ENCODE data around the gene PLAAT2. TPM values are rescaled to one million over a fixed set of nuclear protein-coding genes. Genes with fewer than 3 reads are reported as not detected.

PLAAT2 gene
- total and polyA plus RNA-seq, 9 of the 15 experiments (the other 6 are each of a cell fraction or from before 2014, with no cell fraction given), result not detected

DNA sequence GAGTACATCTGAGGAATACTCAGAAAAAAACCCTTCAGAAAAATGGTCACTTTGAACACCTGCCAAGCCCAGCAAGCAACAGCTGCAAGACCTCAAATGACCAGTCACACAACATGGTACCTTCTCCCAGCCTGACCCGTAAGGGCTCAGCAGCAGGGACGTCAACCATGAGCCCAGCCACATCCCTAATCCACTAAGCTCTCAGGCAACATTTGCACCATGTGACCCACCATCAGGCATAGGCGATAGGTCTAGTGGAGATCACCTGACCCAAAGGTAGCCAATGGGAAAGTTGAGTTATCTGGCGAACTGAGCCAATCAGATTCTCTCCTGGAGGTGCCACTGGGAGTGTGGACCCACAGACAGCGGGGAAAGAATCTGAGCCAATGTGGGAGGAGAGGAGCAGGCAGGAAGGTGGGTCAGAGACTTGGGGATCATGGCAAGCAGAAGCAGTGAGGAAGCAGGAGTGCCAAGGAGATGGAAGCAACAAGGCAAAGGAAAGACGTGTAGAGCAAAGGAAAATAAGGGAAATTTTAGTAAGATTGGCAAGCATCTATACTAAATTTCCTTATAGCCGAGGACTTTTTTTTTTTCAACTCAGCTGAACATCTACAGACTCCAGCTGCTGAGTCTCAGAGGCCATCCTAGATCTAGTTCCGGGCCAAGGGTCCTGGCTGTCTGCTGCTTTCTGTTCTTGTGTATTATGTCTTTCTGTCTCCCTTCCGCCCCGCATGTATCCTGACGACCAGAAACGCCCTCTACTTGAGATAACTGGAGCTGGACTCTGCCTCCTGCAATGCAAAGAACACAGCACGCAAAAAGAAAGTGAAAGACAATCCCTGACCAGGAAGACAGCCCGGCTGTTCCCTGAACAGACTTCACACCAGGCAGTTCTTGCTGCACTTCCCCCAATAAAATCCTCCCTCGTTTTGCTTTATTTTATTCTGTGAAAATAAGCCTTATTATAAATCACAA, 11.0 kb upstream of the PLAAT2 start (continued):
- TF ChIP-seq, protein P1, sequence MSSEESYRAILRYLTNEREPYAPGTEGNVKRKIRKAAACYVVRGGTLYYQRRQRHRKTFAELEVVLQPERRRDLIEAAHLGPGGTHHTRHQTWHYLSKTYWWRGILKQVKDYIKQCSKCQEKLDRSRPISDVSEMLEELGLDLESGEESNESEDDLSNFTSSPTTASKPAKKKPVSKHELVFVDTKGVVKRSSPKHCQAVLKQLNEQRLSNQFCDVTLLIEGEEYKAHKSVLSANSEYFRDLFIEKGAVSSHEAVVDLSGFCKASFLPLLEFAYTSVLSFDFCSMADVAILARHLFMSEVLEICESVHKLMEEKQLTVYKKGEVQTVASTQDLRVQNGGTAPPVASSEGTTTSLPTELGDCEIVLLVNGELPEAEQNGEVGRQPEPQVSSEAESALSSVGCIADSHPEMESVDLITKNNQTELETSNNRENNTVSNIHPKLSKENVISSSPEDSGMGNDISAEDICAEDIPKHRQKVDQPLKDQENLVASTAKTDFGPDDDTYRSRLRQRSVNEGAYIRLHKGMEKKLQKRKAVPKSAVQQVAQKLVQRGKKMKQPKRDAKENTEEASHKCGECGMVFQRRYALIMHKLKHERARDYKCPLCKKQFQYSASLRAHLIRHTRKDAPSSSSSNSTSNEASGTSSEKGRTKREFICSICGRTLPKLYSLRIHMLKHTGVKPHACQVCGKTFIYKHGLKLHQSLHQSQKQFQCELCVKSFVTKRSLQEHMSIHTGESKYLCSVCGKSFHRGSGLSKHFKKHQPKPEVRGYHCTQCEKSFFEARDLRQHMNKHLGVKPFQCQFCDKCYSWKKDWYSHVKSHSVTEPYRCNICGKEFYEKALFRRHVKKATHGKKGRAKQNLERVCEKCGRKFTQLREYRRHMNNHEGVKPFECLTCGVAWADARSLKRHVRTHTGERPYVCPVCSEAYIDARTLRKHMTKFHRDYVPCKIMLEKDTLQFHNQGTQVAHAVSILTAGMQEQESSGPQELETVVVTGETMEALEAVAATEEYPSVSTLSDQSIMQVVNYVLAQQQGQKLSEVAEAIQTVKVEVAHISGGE (CRISPR knock-in tag; IDR thresholded peaks at IDR 0.05), result peak in 1 of 3 experiments; percentile 61; a peak in 1 of 6 replicates
- TF ChIP-seq, protein P2, sequence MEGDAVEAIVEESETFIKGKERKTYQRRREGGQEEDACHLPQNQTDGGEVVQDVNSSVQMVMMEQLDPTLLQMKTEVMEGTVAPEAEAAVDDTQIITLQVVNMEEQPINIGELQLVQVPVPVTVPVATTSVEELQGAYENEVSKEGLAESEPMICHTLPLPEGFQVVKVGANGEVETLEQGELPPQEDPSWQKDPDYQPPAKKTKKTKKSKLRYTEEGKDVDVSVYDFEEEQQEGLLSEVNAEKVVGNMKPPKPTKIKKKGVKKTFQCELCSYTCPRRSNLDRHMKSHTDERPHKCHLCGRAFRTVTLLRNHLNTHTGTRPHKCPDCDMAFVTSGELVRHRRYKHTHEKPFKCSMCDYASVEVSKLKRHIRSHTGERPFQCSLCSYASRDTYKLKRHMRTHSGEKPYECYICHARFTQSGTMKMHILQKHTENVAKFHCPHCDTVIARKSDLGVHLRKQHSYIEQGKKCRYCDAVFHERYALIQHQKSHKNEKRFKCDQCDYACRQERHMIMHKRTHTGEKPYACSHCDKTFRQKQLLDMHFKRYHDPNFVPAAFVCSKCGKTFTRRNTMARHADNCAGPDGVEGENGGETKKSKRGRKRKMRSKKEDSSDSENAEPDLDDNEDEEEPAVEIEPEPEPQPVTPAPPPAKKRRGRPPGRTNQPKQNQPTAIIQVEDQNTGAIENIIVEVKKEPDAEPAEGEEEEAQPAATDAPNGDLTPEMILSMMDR (IDR thresholded peaks at IDR 0.05 in 2 of 3, conservative IDR thresholded peaks at IDR 0.05 in 1 of 3; ENCODE audit: insufficient read depth in 2 of 3, low read depth in 1 of 3, low read length in 3 of 3), result peak; percentile 31 to 42 (median 38); a peak in 4 of 6 replicates
- TF ChIP-seq, protein P3, sequence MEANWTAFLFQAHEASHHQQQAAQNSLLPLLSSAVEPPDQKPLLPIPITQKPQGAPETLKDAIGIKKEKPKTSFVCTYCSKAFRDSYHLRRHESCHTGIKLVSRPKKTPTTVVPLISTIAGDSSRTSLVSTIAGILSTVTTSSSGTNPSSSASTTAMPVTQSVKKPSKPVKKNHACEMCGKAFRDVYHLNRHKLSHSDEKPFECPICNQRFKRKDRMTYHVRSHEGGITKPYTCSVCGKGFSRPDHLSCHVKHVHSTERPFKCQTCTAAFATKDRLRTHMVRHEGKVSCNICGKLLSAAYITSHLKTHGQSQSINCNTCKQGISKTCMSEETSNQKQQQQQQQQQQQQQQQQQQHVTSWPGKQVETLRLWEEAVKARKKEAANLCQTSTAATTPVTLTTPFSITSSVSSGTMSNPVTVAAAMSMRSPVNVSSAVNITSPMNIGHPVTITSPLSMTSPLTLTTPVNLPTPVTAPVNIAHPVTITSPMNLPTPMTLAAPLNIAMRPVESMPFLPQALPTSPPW (CRISPR knock-in tag; IDR thresholded peaks at IDR 0.05), result peak; percentile 30; the same call in 1 of the 2 replicates
- TF ChIP-seq MTA2 (IDR thresholded peaks at IDR 0.05; ENCODE audit: low read depth) (peak; percentile 38; the same call in 1 of the 2 replicates), OTX1 (CRISPR knock-in tag; IDR thresholded peaks at IDR 0.05) (peak; percentile 57; the same call in 1 of the 2 replicates), MECOM (CRISPR knock-in tag; IDR thresholded peaks at IDR 0.05) (0 out of 2 replicates have a peak, but pooled peaks have one; percentile 52), U2AF2 (optimal IDR thresholded peaks at IDR 0.05; ENCODE audit: low read depth, low read length) (no peak), LARP7 (IDR thresholded peaks at IDR 0.05) (0 out of 2 replicates have a peak, but pooled peaks have one; percentile 38), RUNX1 (IDR thresholded peaks at IDR 0.05; ENCODE audit: low read depth) (no peak), PML (IDR thresholded peaks at IDR 0.05; ENCODE audit: low read length) (peak; percentile 16; the same call in 1 of the 2 replicates), HDAC3 (IDR thresholded peaks at IDR 0.05; ENCODE audit: borderline replicate concordance, partially characterized antibody) (no peak), DDX20 (tag; IDR thresholded peaks at IDR 0.05; ENCODE audit: low read depth) (peak; percentile 70; the same call in 1 of the 2 replicates), HDAC1 (IDR thresholded peaks at IDR 0.05) (peak in 1 of 2 experiments; percentile 47; a peak in 1 of 4 replicates), MBD2 (IDR thresholded peaks at IDR 0.05; ENCODE audit: borderline replicate concordance, low read depth) (peak; percentile 58; the same call in 1 of the 2 replicates)
- TF ChIP-seq, protein P4, sequence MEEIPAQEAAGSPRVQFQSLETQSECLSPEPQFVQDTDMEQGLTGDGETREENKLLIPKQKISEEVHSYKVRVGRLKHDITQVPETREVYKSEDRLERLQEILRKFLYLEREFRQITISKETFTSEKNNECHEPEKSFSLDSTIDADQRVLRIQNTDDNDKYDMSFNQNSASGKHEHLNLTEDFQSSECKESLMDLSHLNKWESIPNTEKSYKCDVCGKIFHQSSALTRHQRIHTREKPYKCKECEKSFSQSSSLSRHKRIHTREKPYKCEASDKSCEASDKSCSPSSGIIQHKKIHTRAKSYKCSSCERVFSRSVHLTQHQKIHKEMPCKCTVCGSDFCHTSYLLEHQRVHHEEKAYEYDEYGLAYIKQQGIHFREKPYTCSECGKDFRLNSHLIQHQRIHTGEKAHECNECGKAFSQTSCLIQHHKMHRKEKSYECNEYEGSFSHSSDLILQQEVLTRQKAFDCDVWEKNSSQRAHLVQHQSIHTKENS (CRISPR knock-in tag; IDR thresholded peaks at IDR 0.05), result no peak
- TF ChIP-seq, protein P5, sequence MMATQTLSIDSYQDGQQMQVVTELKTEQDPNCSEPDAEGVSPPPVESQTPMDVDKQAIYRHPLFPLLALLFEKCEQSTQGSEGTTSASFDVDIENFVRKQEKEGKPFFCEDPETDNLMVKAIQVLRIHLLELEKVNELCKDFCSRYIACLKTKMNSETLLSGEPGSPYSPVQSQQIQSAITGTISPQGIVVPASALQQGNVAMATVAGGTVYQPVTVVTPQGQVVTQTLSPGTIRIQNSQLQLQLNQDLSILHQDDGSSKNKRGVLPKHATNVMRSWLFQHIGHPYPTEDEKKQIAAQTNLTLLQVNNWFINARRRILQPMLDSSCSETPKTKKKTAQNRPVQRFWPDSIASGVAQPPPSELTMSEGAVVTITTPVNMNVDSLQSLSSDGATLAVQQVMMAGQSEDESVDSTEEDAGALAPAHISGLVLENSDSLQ (IDR thresholded peaks at IDR 0.05), result peak; percentile 55; the same call in 1 of the 2 replicates

Measured in K562 (cell line).